ENCODE results near the gene RNF150. TPM values are rescaled to one million over a fixed set of nuclear protein-coding genes. Genes with fewer than 3 reads are reported as not detected.
A peak's percentile ranks its signal among the peaks of the same experiment; 100 is the strongest.

The RNF150 gene
- total RNA-seq, 1 donor from 2014 or later: 56.1 TPM

GRCh38 chr4:140903522-140904475 lies 229.5 kb downstream of the RNF150 start:
- ATAC-seq: no peak
- intact Hi-C loops (cut with DNase I): no loop called here
- DNase-seq (ENCODE audit: missing footprints): no peak

- DNase-seq (ENCODE audit: missing footprints): no peak
- intact Hi-C loops (cut with DNase I): no loop called here
- no peak for ATAC-seq
These were observed 231.4 kb downstream of the RNF150 start for GRCh38 chr4:140901736-140902336.

GRCh38 chr4:140893939-140894338 lies 239.3 kb downstream of the RNF150 start:
- intact Hi-C loops (cut with DNase I): loop anchor here (5.0 kb wide), 1 partner anchor 38 kb away; no protein-coding TSS in a partner anchor
- ATAC-seq (peak; percentile 72), DNase-seq (ENCODE audit: missing footprints) (no peak)

- no peak for ATAC-seq
- DNase-seq (ENCODE audit: missing footprints): no peak
- intact Hi-C loops (cut with DNase I): loop anchor here (5.0 kb wide), 1 partner anchor 104 kb away; no protein-coding TSS in a partner anchor
These were observed 245.2 kb downstream of the RNF150 start for GRCh38 chr4:140888054-140888453.

GRCh38 chr4:140887467-140887866 lies 245.8 kb downstream of the RNF150 start:
- DNase-seq (ENCODE audit: missing footprints): no peak
- intact Hi-C loops (cut with DNase I): loop anchor here (2.0 to 5.0 kb wide), 2 partner anchors 105 to 247 kb away; no protein-coding TSS in a partner anchor
- ATAC-seq: peak; percentile 86

GRCh38 chr4:140884431-140885058 lies 248.7 kb downstream of the RNF150 start:
- no peak for DNase-seq (ENCODE audit: missing footprints)
- intact Hi-C loops (cut with DNase I): loop anchor here (2.0 to 5.0 kb wide), 2 partner anchors 24 to 108 kb away; no protein-coding TSS in a partner anchor
- ATAC-seq: peak; percentile 63

- intact Hi-C loops (cut with DNase I): no loop called here
- ATAC-seq (no peak), DNase-seq (ENCODE audit: missing footprints) (no peak)
These were observed 255.5 kb downstream of the RNF150 start for GRCh38 chr4:140877781-140878180.

GRCh38 chr4:140876615-140877364 lies 256.5 kb downstream of the RNF150 start:
- no peak for ATAC-seq
- no peak for DNase-seq (ENCODE audit: missing footprints)
- intact Hi-C loops (cut with DNase I): no loop called here

- DNase-seq (ENCODE audit: missing footprints) (no peak), ATAC-seq (no peak)
- intact Hi-C loops (cut with DNase I): no loop called here
These were observed 257.4 kb downstream of the RNF150 start for GRCh38 chr4:140875746-140876452.

GRCh38 chr4:140874056-140874455 lies 259.2 kb downstream of the RNF150 start:
- intact Hi-C loops (cut with DNase I): no loop called here
- no peak for ATAC-seq
- DNase-seq (ENCODE audit: missing footprints): no peak

GRCh38 chr4:140871368-140871767 lies 261.9 kb downstream of the RNF150 start:
- DNase-seq (ENCODE audit: missing footprints): no peak
- intact Hi-C loops (cut with DNase I): no loop called here
- no peak for ATAC-seq

GRCh38 chr4:140870427-140870826 lies 262.8 kb downstream of the RNF150 start:
- no peak for ATAC-seq
- intact Hi-C loops (cut with DNase I): no loop called here

GRCh38 chr4:140869446-140869845 lies 263.8 kb downstream of the RNF150 start:
- intact Hi-C loops (cut with DNase I): loop anchor here (5.0 kb wide), 1 partner anchor 353 kb away; the partner anchor contains the start of gene ZNF330
- DNase-seq (ENCODE audit: missing footprints): no peak
- ATAC-seq: no peak

More at GRCh38 chr4:140870427-140870826, 262.8 kb downstream of the RNF150 start:
- DNase-seq (ENCODE audit: missing footprints): no peak

GRCh38 chr4:140867356-140867755 lies 265.9 kb downstream of the RNF150 start:
- intact Hi-C loops (cut with DNase I): loop anchor here (5.0 kb wide), 1 partner anchor 355 kb away; the partner anchor contains the start of gene ZNF330
- DNase-seq (ENCODE audit: missing footprints) (no peak), ATAC-seq (no peak)

GRCh38 chr4:140866492-140867005 lies 266.7 kb downstream of the RNF150 start:
- ATAC-seq (no peak), DNase-seq (ENCODE audit: missing footprints) (no peak)
- intact Hi-C loops (cut with DNase I): loop anchor here (5.0 kb wide), 1 partner anchor 356 kb away; the partner anchor contains the start of gene ZNF330

- ATAC-seq (no peak), DNase-seq (ENCODE audit: missing footprints) (no peak)
- intact Hi-C loops (cut with DNase I): loop anchor here (5.0 kb wide), 1 partner anchor 357 kb away; the partner anchor contains the start of gene ZNF330
These were observed 267.7 kb downstream of the RNF150 start for GRCh38 chr4:140865253-140866217.

Measured in Right ventricle myocardium inferior (tissue), 1 donor.